Cardiac muscle cell (in vitro differentiated cells and primary cell): ENCODE measurements around the gene CDC14A. TPM values are rescaled to one million over a fixed set of nuclear protein-coding genes. Genes with fewer than 3 reads are reported as not detected.

ENCODE experiments used
- DNase-seq, 2 donors: peaks; one replicate each; pipeline versions ENCODE4 v3.0.0 to v3.0.0-alpha.2; 2010 to 2017; ENCODE audit warnings: low read depth in 1 of 2, low spot score in 1 of 2
- H3K27ac ChIP-seq: fragments of 200-600 bp; sonication (generic); 2 replicates; pipeline ENCODE4 v1.5.1; 2016
- H3K27me3 ChIP-seq: fragments of 200-600 bp; sonication (generic); 2 replicates; pipeline ENCODE4 v1.6.0; 2016; ENCODE audit warnings: control low read depth
- H3K36me3 ChIP-seq: fragments of 200-600 bp; sonication (generic); 2 replicates; pipeline ENCODE4 v1.5.1; 2016; ENCODE audit warnings: control low read depth
- H3K4me1 ChIP-seq: fragments of 200-600 bp; sonication (generic); 2 replicates; pipeline ENCODE4 v1.8.1; 2017; ENCODE audit warnings: low read depth, mild to moderate bottlenecking, mixed run types
- H3K4me3 ChIP-seq: fragments of 200-600 bp; sonication (generic); 2 replicates; pipeline ENCODE4 v1.5.1; 2016; ENCODE audit warnings: mild to moderate bottlenecking
- H3K9me3 ChIP-seq: fragments of 200-600 bp; sonication (generic); 2 replicates; pipeline ENCODE4 v1.5.1; 2017; ENCODE audit warnings: low read depth, mild to moderate bottlenecking, control low read depth
- polyA plus RNA-seq: library from polyadenylated mRNA; unstranded; fragments of >200 nt; fragmentation: Nextera tagmentation; extraction: Ambion mirVana; gene quantifications from 2 replicates; pipeline ENCODE4 v1.2.1, GENCODE V29; 2016
- total RNA-seq: library from RNA; depleted of rRNA; stranded (reverse); fragments of >200 nt; gene quantifications from 2 replicates; pipeline ENCODE4 v1.2.3, GENCODE V29; 2016
- TF ChIP-seq, protein P1 (sequence below): IDR thresholded peaks from 2 replicates; pipeline ENCODE4 v1.5.1; 2012; ENCODE audit warnings: low read depth, mild to moderate bottlenecking, low read length

CDC14A gene
- total and polyA plus RNA-seq, 2 experiments from 2014 or later = 9.6 to 16.9 TPM

DNA sequence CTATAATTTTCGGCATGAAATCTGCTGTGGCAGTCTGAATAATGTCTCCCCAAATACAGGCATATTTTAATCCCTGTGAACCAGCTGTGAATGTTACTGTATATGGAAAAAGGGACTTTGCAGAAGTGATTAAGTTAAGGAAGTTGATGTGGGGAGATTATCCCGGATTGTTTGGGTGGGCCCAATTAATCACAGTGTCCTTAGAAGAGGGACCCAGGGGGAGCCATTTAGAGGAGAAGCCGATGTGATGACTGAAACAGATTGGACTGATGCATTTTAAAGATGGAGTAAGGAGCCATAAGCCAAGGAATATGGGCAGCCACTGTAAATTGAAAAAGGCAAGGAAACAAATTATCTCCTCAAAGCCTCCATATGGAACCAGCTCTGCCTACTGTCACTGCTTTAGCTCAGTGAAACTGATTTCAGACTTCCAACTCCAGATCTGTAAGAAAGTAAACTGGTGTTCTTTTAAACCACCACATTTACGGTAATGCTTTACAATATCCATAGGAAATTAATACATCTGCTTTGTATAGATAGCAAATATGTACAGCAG lies 124.5 kb downstream of the CDC14A start:
- TF ChIP-seq, protein P1, sequence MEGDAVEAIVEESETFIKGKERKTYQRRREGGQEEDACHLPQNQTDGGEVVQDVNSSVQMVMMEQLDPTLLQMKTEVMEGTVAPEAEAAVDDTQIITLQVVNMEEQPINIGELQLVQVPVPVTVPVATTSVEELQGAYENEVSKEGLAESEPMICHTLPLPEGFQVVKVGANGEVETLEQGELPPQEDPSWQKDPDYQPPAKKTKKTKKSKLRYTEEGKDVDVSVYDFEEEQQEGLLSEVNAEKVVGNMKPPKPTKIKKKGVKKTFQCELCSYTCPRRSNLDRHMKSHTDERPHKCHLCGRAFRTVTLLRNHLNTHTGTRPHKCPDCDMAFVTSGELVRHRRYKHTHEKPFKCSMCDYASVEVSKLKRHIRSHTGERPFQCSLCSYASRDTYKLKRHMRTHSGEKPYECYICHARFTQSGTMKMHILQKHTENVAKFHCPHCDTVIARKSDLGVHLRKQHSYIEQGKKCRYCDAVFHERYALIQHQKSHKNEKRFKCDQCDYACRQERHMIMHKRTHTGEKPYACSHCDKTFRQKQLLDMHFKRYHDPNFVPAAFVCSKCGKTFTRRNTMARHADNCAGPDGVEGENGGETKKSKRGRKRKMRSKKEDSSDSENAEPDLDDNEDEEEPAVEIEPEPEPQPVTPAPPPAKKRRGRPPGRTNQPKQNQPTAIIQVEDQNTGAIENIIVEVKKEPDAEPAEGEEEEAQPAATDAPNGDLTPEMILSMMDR = no peak
- Histone ChIP-seq H3K9me3 (no peaks in the 10 kb centered on the region), H3K4me3 (no peak overlapping the region), H3K4me1 (no peaks in the 10 kb centered on the region), H3K36me3 (no peaks in the 10 kb centered on the region), H3K27me3 (no peaks in the 10 kb centered on the region), H3K27ac (no peak overlapping the region)
- DNase-seq = no peak

DNA sequence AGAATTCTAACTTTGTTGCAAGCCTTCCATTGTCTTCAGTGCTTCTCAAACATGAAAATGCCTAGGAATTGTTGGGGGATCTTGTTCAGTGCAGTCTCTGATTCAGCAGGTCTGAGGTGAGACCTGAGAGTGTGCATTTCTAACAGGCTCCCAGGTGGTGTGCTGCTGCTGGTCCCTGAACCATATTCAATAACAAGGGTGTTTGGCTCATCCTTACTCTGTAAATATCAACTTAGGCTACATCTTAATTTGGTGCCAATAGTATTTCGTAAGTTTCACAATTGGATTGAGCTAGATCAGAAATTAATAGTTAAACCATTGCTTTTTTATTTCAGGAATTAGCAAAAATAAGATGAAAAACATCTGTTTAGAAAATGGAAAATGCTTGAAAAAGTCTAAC lies 126.5 kb downstream of the CDC14A start:
- Histone ChIP-seq H3K4me3 (no peak overlapping the region), H3K27ac (no peak overlapping the region), H3K36me3 (no peaks in the 10 kb centered on the region), H3K4me1 (no peaks in the 10 kb centered on the region), H3K27me3 (no peaks in the 10 kb centered on the region), H3K9me3 (no peaks in the 10 kb centered on the region)
- DNase-seq = no peak
- TF ChIP-seq, protein P1 = no peak

DNA sequence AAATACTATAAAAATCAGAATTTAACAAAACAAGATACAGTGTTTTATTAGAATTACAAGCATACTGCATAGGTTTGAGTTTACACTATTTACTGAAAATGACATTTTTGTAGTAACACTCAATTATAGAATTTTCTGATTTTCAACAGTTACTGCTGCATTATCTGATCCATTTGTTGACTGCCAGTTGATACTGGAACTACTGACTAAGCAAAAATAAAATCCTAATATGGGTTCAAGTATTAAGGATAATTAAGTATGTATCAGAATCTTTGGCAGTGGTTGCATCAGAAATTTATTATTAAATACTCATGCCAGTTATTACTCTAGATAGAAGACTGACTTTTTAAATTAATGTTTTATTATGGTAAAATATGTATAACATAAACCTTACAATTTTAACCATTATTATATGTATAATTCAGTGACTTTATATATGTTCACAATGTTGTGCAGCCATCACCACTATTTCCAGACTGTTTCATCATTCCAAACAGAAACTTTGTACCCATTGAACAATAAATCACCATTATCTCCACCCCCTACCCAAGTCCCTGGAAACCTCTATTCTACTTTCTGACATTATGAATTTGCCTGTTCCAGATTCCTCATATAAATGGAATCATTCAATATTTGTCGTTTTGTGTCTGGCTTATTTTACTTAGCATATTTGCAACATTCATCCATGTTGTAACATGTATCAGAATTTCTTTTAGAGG lies 127.5 kb downstream of the CDC14A start:
- DNase-seq = no peak
- TF ChIP-seq, protein P1 = no peak
- H3K27ac ChIP-seq = no peak overlapping the region
- no peak overlapping the region for H3K4me3 ChIP-seq
- H3K4me1 ChIP-seq = no peaks in the 10 kb centered on the region
- no peaks in the 10 kb centered on the region for H3K27me3 ChIP-seq
- no peaks in the 10 kb centered on the region for H3K36me3 ChIP-seq
- H3K9me3 ChIP-seq = no peaks in the 10 kb centered on the region

DNA sequence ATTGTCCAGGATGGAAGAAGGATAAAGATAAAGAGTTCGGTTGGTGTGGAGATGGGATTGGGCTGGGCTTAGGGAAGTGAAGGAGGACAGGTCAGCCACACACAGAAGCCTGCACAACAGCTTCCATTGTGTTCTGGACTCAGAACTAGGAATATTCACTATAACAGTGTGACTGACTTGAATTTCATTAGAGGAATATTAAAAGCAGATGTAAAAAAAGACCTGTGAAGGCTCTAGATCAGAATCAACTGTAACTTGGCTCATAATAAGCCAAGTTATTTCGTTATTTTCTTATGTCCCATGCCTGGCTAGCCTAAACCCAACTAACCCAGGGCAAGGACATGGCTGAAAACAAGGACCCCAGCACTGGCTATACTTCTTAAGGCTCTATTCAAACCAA lies 129.0 kb downstream of the CDC14A start:
- Histone ChIP-seq H3K9me3 (no peaks in the 10 kb centered on the region), H3K27me3 (no peaks in the 10 kb centered on the region), H3K27ac (no peak overlapping the region), H3K4me1 (no peaks in the 10 kb centered on the region), H3K36me3 (no peaks in the 10 kb centered on the region), H3K4me3 (no peak overlapping the region)
- DNase-seq = no peak
- TF ChIP-seq, protein P1 = no peak

DNA sequence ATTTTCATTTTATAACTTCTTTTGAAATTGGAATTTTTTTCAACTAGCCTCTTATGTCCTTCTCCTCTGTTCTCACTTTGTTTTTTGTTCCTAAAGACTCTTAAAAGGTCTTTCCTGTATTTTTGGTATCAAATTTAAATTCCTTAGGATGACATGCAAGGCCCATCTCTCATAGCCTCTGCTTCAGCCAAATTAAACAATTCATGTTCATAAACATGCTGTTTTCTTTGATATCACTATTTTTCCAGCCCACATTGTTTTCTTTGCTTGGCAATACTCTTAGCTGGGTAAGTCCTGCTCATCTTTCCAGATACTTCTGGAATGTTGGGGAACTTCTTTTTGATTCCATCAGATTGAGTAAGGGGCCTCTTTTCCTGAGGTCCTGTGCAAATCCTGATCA lies 129.9 kb downstream of the CDC14A start:
- no peak overlapping the region for H3K27ac ChIP-seq
- no peak for DNase-seq
- H3K4me3 ChIP-seq = no peak overlapping the region
- TF ChIP-seq, protein P1 = no peak
- H3K4me1 ChIP-seq = no peaks in the 10 kb centered on the region
- H3K9me3 ChIP-seq = no peaks in the 10 kb centered on the region
- H3K27me3 ChIP-seq = no peaks in the 10 kb centered on the region
- no peaks in the 10 kb centered on the region for H3K36me3 ChIP-seq
